ENCODE data around the gene CPA2. TPM values are rescaled to one million over a fixed set of nuclear protein-coding genes. Genes with fewer than 3 reads are reported as not detected.

The CPA2 gene
- polyA plus RNA-seq, 1 of the 3 experiments (the other 2 are of a cell fraction): 0.03 TPM

GRCh38 chr7:130303982-130304381 lies 37.3 kb downstream of the CPA2 start:
- Histone ChIP-seq H3K36me3 (replicated peaks in 1 of 2; ENCODE audit: control insufficient read depth in 1 of 2, insufficient read depth in 2 of 2, low read length in 1 of 2) (peaks cover 4 to 15% of the 10 kb centered on the region in 2 experiments), H3F3A (replicated peaks; ENCODE audit: insufficient read depth) (no peaks in the 10 kb centered on the region), H3K79me2 (ENCODE audit: insufficient read depth) (no peaks in the 10 kb centered on the region), H3K9me3 (no peaks in the 10 kb centered on the region), H3K27ac (ENCODE audit: low read depth in 2 of 2, low read length in 1 of 2) (no peak overlapping the region), H3K4me3 (ENCODE audit: low read depth in 2 of 2, low read length in 1 of 2) (no peak overlapping the region), H4K20me1 (ENCODE audit: insufficient read depth) (no peaks in the 10 kb centered on the region), H3K27me3 (ENCODE audit: insufficient read depth) (no peaks in the 10 kb centered on the region), H2AFZ (ENCODE audit: low read depth) (no peak overlapping the region), H3K4me2 (no peak overlapping the region), H3K9ac (no peak overlapping the region), H3K9me2 (no peaks in the 10 kb centered on the region), H3K4me1 (ENCODE audit: control insufficient read depth in 1 of 2, insufficient read depth in 2 of 2, low read depth in 1 of 2, low read length in 1 of 2) (peaks cover 0 to 9% of the 10 kb centered on the region in 2 experiments; a peak in 1 of 4 replicates)
- ChIA-PET CTCF (no interaction called here), POLR2A (no interaction called here)
- 95% methylated on average over 5 of the region's 5 CpGs for WGBS (ENCODE audit: low lambda C conversion rate)
- TF ChIP-seq, protein P1, sequence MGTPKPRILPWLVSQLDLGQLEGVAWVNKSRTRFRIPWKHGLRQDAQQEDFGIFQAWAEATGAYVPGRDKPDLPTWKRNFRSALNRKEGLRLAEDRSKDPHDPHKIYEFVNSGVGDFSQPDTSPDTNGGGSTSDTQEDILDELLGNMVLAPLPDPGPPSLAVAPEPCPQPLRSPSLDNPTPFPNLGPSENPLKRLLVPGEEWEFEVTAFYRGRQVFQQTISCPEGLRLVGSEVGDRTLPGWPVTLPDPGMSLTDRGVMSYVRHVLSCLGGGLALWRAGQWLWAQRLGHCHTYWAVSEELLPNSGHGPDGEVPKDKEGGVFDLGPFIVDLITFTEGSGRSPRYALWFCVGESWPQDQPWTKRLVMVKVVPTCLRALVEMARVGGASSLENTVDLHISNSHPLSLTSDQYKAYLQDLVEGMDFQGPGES (IDR thresholded peaks at IDR 0.05; ENCODE audit: low read depth, low read length): no peak
- TF ChIP-seq, protein P2, sequence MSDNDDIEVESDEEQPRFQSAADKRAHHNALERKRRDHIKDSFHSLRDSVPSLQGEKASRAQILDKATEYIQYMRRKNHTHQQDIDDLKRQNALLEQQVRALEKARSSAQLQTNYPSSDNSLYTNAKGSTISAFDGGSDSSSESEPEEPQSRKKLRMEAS (IDR thresholded peaks at IDR 0.05; ENCODE audit: low read depth): no peak
- TF ChIP-seq JUND (IDR thresholded peaks at IDR 0.05): no peak
- TF ChIP-seq, protein P3, sequence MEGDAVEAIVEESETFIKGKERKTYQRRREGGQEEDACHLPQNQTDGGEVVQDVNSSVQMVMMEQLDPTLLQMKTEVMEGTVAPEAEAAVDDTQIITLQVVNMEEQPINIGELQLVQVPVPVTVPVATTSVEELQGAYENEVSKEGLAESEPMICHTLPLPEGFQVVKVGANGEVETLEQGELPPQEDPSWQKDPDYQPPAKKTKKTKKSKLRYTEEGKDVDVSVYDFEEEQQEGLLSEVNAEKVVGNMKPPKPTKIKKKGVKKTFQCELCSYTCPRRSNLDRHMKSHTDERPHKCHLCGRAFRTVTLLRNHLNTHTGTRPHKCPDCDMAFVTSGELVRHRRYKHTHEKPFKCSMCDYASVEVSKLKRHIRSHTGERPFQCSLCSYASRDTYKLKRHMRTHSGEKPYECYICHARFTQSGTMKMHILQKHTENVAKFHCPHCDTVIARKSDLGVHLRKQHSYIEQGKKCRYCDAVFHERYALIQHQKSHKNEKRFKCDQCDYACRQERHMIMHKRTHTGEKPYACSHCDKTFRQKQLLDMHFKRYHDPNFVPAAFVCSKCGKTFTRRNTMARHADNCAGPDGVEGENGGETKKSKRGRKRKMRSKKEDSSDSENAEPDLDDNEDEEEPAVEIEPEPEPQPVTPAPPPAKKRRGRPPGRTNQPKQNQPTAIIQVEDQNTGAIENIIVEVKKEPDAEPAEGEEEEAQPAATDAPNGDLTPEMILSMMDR (IDR thresholded peaks at IDR 0.05): no peak
- TF ChIP-seq RAD21 (IDR thresholded peaks at IDR 0.05; ENCODE audit: low read length): no peak
- TF ChIP-seq CHD2 (IDR thresholded peaks at IDR 0.05; ENCODE audit: low read length, partially characterized antibody): no peak
- TF ChIP-seq EP300 (IDR thresholded peaks at IDR 0.05; ENCODE audit: borderline replicate concordance in 1 of 2, low read depth in 1 of 2, low read length in 1 of 2): no peak
- TF ChIP-seq MEF2A (IDR thresholded peaks at IDR 0.05; ENCODE audit: borderline replicate concordance, low read depth): no peak
- no peak for TF ChIP-seq EZH2phosphoT487 (IDR thresholded peaks at IDR 0.05; ENCODE audit: borderline replicate concordance, low read depth)
- TF ChIP-seq NRF1 (IDR thresholded peaks at IDR 0.05; ENCODE audit: low read depth, low read length): no peak
- TF ChIP-seq RCOR1 (IDR thresholded peaks at IDR 0.05; ENCODE audit: low read length): no peak
- no peak for TF ChIP-seq FOXM1 (IDR thresholded peaks at IDR 0.05; ENCODE audit: low read depth)
- no peak for TF ChIP-seq REST (IDR thresholded peaks at IDR 0.05; ENCODE audit: low read depth, low read length)
- no peak for TF ChIP-seq SIN3A (IDR thresholded peaks at IDR 0.05; ENCODE audit: borderline replicate concordance, low read depth, low read length)
- no peak for TF ChIP-seq POLR2AphosphoS5 (IDR thresholded peaks at IDR 0.05; ENCODE audit: low read depth, low read length)
- TF ChIP-seq FOSL2 (IDR thresholded peaks at IDR 0.05; ENCODE audit: borderline replicate concordance, low read depth): no peak
- DNase-seq: no peak
